Fibroblast of the aortic adventitia (primary cell): ENCODE measurements around the gene PSMB2. TPM values are rescaled to one million over a fixed set of nuclear protein-coding genes. Genes with fewer than 3 reads are reported as not detected.

Experiments
- DNase-seq: peaks from one replicate; pipeline ENCODE4 v3.0.0-alpha.2; 2010; ENCODE audit warnings: low read depth
- H3K4me3 ChIP-seq: 2 replicates; pipeline ENCODE4 v1.5.1; 2011; ENCODE audit warnings: low read depth, mild to moderate bottlenecking, control low read depth, low read length, moderate library complexity
- total RNA-seq: library from RNA; depleted of rRNA; stranded (reverse); fragments of >200 nt; gene quantifications from 2 replicates; pipeline ENCODE4 v1.2.3, GENCODE V29; 2012; ENCODE audit warnings: low replicate concordance
- TF ChIP-seq, protein P1 (sequence below): IDR thresholded peaks from 2 replicates; pipeline ENCODE4 v1.5.1; 2011; ENCODE audit warnings: mild to moderate bottlenecking, low read length, control low read depth, inconsistent platforms; ENCODE audit not compliant: insufficient read depth

PSMB2 gene
- total RNA-seq, 1 donor: 22.1 TPM

DNA sequence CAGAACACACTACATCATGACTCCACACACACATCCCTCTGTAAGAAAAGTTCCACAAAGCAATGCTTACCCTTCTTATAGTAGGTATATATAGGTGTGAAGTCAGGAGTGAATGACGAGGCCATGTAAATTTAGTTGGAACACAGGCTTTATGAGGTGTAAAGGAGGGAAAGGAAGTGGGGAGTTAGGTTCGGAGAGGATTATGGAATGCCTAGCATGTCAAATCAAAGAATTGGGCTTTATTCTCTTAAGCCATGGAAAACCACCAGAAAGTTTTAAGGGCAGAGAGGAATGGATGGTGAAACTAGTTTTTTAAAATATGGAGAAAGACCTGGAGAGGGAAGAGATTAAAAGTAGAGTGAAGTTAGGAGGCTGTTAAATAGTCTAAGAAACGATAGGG lies 41.9 kb downstream of the PSMB2 start:
- no peak for DNase-seq
- no peak overlapping the region for H3K4me3 ChIP-seq
- TF ChIP-seq, protein P1, sequence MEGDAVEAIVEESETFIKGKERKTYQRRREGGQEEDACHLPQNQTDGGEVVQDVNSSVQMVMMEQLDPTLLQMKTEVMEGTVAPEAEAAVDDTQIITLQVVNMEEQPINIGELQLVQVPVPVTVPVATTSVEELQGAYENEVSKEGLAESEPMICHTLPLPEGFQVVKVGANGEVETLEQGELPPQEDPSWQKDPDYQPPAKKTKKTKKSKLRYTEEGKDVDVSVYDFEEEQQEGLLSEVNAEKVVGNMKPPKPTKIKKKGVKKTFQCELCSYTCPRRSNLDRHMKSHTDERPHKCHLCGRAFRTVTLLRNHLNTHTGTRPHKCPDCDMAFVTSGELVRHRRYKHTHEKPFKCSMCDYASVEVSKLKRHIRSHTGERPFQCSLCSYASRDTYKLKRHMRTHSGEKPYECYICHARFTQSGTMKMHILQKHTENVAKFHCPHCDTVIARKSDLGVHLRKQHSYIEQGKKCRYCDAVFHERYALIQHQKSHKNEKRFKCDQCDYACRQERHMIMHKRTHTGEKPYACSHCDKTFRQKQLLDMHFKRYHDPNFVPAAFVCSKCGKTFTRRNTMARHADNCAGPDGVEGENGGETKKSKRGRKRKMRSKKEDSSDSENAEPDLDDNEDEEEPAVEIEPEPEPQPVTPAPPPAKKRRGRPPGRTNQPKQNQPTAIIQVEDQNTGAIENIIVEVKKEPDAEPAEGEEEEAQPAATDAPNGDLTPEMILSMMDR: no peak

DNA sequence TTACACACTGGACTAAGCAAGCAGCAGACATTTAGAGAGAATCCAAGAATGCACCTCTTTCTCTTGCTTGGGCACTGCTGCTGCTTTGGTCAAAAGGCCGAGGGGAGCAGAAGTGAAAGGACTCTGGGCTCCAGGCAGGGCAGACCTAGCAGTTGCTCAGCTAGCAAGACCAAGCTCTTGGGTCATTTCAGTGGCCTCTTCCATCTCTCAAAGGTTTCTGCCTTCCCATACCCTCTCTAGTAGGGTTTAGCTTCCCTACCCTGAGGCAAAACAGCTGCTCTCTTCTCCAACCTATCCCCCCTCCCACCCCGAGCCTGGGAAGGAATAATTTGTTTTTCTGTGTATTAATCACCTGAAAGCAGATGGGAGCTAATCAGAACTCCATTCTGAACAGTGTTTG lies 42.4 kb downstream of the PSMB2 start:
- TF ChIP-seq, protein P1: no peak
- no peak overlapping the region for H3K4me3 ChIP-seq
- DNase-seq: no peak

DNA sequence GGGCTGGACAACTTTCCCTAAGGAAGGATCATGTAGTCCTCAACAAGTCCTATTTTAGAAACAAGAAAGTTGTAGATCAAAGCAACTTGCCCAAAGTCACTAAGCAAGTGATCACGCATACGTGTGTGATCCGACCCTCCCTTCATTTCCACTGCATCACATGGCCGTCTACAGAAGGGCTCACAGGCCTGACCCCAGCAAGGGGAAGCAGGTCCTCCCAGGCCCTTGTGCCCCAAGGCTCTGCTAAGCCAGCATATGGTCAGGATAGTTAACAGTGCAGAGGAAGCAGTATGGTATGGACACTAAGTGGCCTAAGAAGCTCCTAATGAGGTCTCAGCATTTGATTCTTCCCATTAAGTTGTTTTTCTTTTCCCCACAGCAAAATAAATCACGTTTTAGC lies 43.5 kb downstream of the PSMB2 start:
- H3K4me3 ChIP-seq: no peak overlapping the region
- DNase-seq: no peak
- TF ChIP-seq, protein P1: no peak

DNA sequence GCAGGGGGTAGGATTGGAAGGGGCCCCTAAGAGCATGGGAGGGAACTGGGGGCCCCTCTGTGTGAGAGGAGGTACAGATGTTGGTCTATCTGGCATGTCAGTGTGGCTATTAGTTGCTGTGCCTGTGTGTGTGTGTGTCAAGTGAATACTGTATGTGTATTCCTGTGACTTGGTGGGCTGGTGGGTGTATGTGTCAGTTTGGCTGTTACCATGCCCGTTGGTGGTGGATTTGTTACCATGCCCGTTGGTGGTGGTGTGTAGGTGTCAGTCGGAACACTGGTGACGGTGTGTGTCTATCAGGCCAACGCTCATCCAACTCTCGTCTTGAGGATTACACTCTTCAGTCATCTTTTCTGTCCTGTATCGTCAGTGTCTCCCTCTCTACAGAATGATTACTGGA lies 45.6 kb downstream of the PSMB2 start:
- TF ChIP-seq, protein P1: no peak
- no peak for DNase-seq
- H3K4me3 ChIP-seq: no peak overlapping the region

DNA sequence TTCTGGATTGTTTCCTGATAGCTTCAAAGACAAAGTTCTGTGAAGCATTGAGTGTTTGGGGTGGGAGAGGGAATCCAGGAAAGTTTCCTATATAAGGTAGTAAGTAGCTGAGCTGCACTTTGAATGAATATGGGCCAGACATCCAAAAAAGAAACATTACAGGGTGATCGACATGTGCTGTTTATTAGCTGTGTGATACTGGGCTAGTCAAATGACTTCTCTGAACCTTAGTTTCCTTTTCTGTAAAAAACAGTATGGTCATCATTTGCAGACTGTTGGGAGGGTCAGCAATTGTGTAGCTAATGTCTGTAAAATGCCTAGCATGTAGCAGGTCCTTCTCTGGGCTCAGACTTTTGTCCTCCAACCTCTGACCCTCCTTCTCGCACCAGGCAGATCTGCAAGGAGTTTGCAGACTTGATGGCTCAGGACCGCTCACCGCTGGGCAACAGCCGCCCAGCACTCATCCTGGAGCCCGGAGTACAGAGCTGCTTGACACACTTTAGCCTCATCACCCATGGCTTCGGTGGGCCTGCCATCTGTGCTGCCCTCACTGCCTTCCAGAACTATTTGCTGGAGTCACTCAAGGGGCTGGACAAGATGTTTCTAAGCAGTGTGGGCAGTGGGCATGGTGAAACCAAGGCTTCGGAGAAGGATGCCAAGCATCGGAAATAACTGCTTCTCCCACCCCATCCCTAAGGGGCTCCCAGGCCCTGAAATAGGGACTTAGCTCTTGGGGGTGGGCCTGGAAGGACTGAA lies 47.1 kb downstream of the PSMB2 start:
- no peak for DNase-seq
- no peak overlapping the region for H3K4me3 ChIP-seq
- TF ChIP-seq, protein P1: no peak

DNA sequence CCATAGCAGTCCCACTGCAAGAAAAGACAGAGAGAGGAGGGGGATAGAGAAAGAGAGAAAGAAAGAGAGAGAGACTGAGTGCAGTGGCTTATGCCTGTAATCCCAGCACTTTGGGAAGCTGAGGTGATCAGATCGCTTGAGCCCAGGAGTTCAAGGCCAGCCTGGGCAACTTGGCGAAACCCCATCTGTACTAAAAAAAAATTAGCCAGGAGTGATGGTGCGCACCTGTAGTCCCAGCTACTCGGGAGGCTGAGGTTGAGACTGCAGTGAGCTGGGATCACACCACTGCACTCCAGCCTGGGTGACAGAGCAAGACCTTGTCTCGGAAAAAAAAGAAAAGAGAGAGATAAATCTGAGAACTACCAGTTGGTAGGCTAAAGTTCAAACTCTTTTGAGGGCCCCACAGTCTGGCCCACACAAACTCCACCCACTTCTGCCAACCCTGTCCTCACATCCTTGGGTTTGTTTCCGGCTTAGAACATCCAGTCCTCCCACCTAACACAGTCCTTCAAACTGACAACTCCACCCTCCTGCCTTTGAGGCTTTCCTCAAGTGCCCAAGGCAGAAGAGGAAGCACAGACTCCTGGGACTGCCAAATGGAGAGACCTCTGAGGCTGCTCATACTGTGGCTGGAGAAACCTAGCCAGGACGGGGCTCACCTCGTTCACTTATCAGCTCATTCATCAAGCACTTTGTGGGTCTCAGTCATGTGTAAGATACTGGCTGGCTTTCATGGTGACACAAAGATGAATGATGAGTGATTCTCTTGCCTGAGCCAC lies 48.1 kb downstream of the PSMB2 start:
- no peak for DNase-seq
- TF ChIP-seq, protein P1: no peak
- H3K4me3 ChIP-seq: no peak overlapping the region
